Superior temporal gyrus (tissue), 1 donor: ENCODE data around the gene RPIA.
"Not testable (repeated sequence)": the region's sequence is repeated elsewhere in the genome, so short reads cannot be mapped to it uniquely, and the experiment has no call there.

ENCODE experiments used
- DNase-seq: peaks from one replicate; pipeline ENCODE4 v3.0.0-alpha.2; 2016; ENCODE audit errors: extremely low spot score

The RPIA gene

DNA sequence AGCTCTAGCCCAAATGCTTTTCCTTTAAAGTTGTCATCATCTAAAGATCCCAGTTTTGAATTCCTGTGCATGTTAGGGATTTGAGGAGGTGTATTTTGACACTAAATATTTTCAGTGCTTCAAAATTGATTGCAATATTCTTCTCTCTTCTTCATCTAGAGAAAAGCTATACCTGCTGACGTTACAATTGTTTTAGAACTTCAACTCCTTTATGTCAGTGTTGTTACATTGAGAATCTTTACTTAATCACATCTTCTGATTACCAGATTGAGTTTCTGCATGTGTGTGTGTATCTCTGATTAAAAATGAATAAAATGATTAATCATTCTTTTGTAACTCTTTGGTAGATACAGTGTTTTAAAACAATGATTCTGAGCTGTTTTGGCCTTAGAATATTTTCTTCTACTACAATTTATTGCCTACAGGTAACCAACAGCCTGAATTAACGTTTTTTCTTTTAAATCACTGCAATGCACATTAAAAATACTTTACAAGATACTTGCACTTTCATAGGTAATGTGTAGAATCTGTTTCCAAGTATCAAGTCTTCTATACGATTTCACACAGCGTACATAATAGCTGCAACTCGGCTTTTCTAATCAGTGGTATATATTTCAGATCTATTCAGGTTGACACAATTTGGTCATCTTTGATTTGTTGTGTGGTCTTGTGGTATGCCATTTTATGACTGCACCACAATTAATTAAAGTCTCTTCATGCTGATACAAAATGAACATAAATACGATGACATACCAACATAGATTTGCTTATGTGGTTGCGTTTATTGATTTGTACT, 82.0 kb downstream of the RPIA start:
- DNase-seq: not testable (repeated sequence)

DNA sequence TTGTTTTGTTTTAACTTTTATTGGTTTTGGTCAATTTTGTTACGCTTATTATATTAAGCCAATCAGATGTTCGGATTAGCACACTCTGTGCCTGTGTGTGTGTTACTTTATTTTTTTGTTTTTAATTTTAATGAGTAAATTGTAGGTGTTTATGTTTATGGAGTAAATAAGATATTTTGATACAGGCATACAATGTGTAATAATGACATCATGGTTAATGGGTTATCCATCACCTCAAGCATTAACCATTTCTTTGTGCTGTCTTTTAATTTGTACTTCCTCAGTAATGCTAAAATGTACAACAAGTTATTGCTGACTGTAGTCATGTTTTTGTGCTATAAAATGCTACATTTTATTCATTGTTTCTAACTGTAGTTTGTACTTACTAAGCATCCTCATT, 97.7 kb downstream of the RPIA start:
- DNase-seq: not testable (repeated sequence)

DNA sequence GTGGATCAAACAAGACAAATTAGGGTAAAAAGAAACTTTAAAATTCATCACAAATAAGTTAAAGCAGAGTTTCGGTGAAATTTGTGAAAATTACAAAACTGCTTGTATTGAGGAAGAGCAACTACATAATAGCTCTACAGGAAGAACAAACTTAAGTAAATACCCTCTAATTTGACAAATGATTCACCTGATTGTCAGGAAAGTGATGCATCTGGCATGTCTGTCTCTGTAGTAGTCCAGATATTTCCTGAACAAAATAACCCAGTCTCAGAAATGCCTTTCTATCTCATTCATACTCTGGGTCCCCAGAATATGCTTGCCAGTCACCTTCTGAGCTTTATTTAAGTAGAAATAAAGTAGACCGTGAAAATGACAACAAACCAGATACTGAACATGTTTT, 104.5 kb downstream of the RPIA start:
- DNase-seq: not testable (repeated sequence)

DNA sequence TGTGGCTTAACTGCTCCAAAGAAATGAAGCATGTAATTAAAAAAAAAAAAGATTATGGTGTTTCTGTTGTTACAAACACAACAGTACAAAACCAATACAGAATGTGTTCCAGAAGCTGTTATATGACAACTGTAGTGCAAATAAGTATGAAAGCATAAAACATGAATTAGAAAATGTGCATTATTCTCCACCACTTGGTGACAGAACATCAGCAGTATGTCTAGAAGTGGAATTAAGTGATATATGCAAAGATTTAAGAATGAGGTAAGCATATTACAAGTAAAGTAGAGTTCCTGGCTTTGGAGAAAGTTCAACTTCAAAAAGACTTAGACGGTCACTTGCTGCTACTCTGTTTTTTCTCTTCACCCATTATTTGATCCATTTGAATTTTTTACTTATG, 105.0 kb downstream of the RPIA start:
- not testable (repeated sequence) for DNase-seq

DNA sequence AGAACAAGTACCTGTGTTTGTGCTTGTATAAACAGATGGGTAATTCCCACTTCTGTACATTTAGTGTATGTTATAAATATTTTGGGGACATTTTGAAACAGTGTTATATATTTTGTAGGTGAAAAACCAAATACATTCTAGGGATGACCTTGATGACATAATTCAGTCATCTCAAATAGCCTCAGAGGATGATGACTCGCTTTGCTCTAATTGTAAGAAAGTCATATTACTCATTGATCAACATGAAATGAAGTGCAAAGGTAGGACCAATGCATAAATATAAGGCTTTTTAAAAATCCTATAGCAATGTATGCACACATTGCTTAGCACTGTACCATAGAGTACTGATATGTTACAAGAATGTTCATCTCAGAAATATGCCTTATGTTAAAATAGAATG, 105.7 kb downstream of the RPIA start:
- not testable (repeated sequence) for DNase-seq
